Measurements from ENCODE around the gene PRPF4.

Gene PRPF4

DNA sequence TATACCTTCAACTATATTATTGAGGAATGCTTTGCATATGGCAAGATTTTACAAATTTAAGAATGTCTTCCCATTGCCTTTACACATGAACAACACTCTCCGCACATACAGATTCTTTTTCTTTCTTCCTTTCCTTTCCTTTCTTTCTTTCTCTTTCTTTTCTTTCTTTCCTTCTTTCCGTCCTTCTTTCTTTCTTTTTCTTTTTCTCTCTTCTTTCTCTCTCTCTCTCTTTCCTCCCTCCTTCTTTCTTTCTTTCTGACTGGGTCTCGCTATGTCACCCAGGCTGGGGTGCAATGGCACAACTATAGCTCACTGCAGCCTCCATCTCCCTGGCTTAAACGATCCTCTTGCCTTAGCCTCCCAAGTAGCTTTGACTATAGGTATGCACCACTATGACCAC lies 50.8 kb downstream of the PRPF4 start:
- Histone ChIP-seq H3F3A (ENCODE audit: low read depth) (no peaks in the 10 kb centered on the region), H4K20me1 (ENCODE audit: insufficient read depth, low read length, poor library complexity, severe bottlenecking) (no peaks in the 10 kb centered on the region), H2AFZ (ENCODE audit: low read length) (no peak overlapping the region), H3K9me3 (ENCODE audit: insufficient read depth, low read depth, low read length) (no peaks in the 10 kb centered on the region), H3K9me2 (replicated peaks; ENCODE audit: low read depth, low read length) (no peaks in the 10 kb centered on the region), H3K79me2 (ENCODE audit: insufficient read depth, low read length) (no peaks in the 10 kb centered on the region), H3K4me3 (ENCODE audit: low read length, poor library complexity, severe bottlenecking) (no peak overlapping the region), H3K36me3 (ENCODE audit: insufficient read depth, low read length) (no peaks in the 10 kb centered on the region), H3K4me1 (ENCODE audit: insufficient read depth, low read length, poor library complexity, severe bottlenecking) (no peaks in the 10 kb centered on the region), H3K27me3 (ENCODE audit: insufficient read depth, low read length, poor library complexity, severe bottlenecking) (no peaks in the 10 kb centered on the region), H3K9ac (ENCODE audit: low read depth, low read length, poor library complexity, severe bottlenecking) (no peak overlapping the region), H3K4me2 (ENCODE audit: low read depth, low read length, poor library complexity, severe bottlenecking) (no peak overlapping the region)
- TF ChIP-seq EZH2phosphoT487 (IDR thresholded peaks at IDR 0.05; ENCODE audit: borderline replicate concordance) (no peak), CTCF (conservative IDR thresholded peaks at IDR 0.05; ENCODE audit: low read length) (no peak)

DNA sequence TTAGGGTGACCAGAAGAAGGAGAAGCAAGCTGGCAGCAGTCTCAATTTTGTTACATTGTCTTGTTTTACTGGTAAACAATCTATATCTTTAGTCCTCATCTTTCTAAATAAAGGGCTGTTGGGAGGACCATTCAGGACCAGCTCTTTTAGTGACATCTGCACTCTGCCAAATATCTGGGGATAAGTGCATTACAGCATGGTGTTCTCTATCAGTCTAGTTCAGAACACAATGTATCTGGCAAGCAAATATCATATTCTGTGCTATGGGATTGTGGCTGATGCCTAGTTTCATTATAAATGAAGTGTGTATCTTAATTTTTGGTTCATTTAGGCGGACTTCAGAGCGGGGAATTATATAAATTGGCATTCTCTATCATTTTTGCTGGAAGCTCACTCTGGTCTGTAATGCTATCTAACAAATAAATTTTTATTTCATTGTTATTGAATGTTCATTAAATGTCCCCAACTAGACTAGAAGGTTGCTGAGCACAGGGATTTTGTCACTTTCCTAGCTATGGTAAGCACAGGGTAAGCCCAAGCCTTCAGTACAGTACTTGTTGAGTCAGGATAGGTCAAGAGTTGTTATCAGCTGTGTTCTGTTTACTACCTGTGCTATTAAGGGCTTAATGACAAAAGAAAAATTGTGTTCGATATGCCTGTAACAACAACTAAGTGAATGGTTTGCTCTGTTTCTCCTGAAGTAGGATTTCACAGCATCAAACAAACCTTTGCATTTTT lies 52.8 kb downstream of the PRPF4 start:
- Histone ChIP-seq H3F3A (ENCODE audit: low read depth) (no peaks in the 10 kb centered on the region), H3K4me3 (ENCODE audit: low read length, poor library complexity, severe bottlenecking) (no peak overlapping the region), H3K36me3 (ENCODE audit: insufficient read depth, low read length) (no peaks in the 10 kb centered on the region), H3K4me1 (ENCODE audit: insufficient read depth, low read length, poor library complexity, severe bottlenecking) (no peaks in the 10 kb centered on the region), H3K79me2 (ENCODE audit: insufficient read depth, low read length) (no peaks in the 10 kb centered on the region), H3K27me3 (ENCODE audit: insufficient read depth, low read length, poor library complexity, severe bottlenecking) (no peaks in the 10 kb centered on the region), H3K9me2 (replicated peaks; ENCODE audit: low read depth, low read length) (no peaks in the 10 kb centered on the region), H3K4me2 (ENCODE audit: low read depth, low read length, poor library complexity, severe bottlenecking) (no peak overlapping the region), H2AFZ (ENCODE audit: low read length) (no peak overlapping the region), H4K20me1 (ENCODE audit: insufficient read depth, low read length, poor library complexity, severe bottlenecking) (no peaks in the 10 kb centered on the region), H3K9me3 (ENCODE audit: insufficient read depth, low read depth, low read length) (no peaks in the 10 kb centered on the region), H3K9ac (ENCODE audit: low read depth, low read length, poor library complexity, severe bottlenecking) (no peak overlapping the region)
- TF ChIP-seq CTCF (conservative IDR thresholded peaks at IDR 0.05; ENCODE audit: low read length) (no peak), EZH2phosphoT487 (IDR thresholded peaks at IDR 0.05; ENCODE audit: borderline replicate concordance) (no peak)

DNA sequence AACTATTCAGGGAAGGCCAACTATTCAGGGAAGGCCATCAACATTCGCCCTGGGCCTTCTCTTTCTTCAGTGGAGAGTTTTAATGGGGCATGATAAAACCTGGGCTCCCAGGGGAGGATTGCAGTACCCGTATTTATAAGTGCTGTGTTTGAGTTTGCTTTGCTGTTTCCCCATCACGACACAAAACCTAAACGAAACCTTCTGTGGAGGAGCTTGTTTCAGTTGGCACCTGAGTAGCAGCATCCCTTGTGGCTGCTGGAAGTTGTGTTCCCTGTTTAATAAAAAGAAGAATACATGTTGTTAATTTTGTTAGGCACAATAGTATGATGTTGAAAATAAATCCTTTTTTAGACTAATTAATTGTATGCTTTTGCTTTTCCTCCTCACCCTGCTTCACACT lies 56.3 kb downstream of the PRPF4 start:
- Histone ChIP-seq H3K4me1 (ENCODE audit: insufficient read depth, low read length, poor library complexity, severe bottlenecking) (no peaks in the 10 kb centered on the region), H3K27me3 (ENCODE audit: insufficient read depth, low read length, poor library complexity, severe bottlenecking) (no peaks in the 10 kb centered on the region), H3K79me2 (ENCODE audit: insufficient read depth, low read length) (no peaks in the 10 kb centered on the region), H3K9ac (ENCODE audit: low read depth, low read length, poor library complexity, severe bottlenecking) (no peak overlapping the region), H4K20me1 (ENCODE audit: insufficient read depth, low read length, poor library complexity, severe bottlenecking) (no peaks in the 10 kb centered on the region), H3K4me3 (ENCODE audit: low read length, poor library complexity, severe bottlenecking) (no peak overlapping the region), H3F3A (ENCODE audit: low read depth) (no peaks in the 10 kb centered on the region), H3K4me2 (ENCODE audit: low read depth, low read length, poor library complexity, severe bottlenecking) (no peak overlapping the region), H3K9me3 (ENCODE audit: insufficient read depth, low read depth, low read length) (no peaks in the 10 kb centered on the region), H2AFZ (ENCODE audit: low read length) (no peak overlapping the region), H3K9me2 (replicated peaks; ENCODE audit: low read depth, low read length) (no peaks in the 10 kb centered on the region), H3K36me3 (ENCODE audit: insufficient read depth, low read length) (no peaks in the 10 kb centered on the region)
- TF ChIP-seq CTCF (conservative IDR thresholded peaks at IDR 0.05; ENCODE audit: low read length) (no peak), EZH2phosphoT487 (IDR thresholded peaks at IDR 0.05; ENCODE audit: borderline replicate concordance) (no peak)
